Measurements from ENCODE around the gene CCDC70. TPM values are rescaled to one million over a fixed set of nuclear protein-coding genes. Genes with fewer than 3 reads are reported as not detected.

CCDC70 gene
- total RNA-seq, 1 donor from 2014 or later, result not detected

DNA sequence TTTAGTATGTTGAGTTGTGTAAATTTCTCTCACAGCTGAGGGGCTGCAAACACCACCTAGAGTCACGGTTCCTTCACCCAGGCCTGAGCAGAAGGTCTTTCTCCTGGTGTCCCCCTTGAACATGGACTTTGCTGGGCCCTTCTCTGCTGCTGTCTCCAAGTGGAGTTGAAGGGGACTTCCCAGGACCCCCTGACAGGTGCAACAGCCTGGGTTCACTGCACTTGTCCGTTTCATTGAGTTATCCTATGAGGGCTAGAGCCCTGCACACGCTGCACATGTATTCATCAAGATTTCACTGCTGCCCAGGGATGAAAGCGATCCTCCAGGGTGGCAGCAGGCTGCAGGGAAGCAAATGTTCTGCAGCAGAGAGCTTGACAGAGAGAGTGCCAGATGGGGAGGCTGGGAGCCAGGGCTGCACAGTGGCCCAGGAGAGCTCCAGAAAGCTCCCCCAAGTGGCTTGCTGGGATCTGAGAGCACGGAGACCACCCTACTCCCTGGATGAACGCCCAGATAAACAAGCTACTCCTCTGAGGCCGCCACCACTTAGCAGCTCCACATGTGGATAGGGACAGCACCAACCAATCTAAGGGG lies 27.1 kb upstream of the CCDC70 start:
- H3K4me3 Mint-ChIP-seq (ENCODE audit: unreplicated experiment), result no peak overlapping the region

DNA sequence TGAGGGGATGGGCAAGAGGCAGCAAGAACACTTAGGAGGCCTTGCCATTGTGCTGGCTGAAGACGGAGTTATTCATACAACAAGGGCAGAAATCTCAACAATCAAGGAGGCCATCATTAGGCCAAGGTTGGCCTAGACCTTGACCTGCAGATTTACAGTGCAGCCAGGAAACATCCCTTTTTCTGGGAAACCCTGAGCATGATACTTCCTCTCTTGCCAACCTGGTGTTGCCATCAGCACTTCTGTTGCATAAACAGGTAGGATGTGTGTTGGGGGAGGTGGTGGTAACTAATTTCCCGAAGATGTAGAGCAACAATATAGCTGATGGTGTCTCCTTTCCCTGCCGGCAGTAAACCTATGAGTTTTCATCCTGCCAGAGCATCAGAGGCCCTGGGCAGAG lies 24.8 kb upstream of the CCDC70 start:
- Mint-ChIP-seq H3K4me3 (ENCODE audit: unreplicated experiment) (no peak overlapping the region), H3K36me3 (ENCODE audit: low read depth, unreplicated experiment) (no peaks in the 10 kb centered on the region), H3K4me1 (ENCODE audit: low read depth, unreplicated experiment) (peaks cover 8% of the 10 kb centered on the region), H3K27ac (ENCODE audit: unreplicated experiment) (no peak overlapping the region), H3K9me3 (ENCODE audit: unreplicated experiment) (no peaks in the 10 kb centered on the region), H3K27me3 (ENCODE audit: low read depth, unreplicated experiment) (peaks cover 24% of the 10 kb centered on the region)
- Histone ChIP-seq H3K9ac (ENCODE audit: low read length) (no peak overlapping the region), H3K79me2 (ENCODE audit: insufficient read depth, low read length) (no peaks in the 10 kb centered on the region), H3K36me3 (ENCODE audit: insufficient read depth, low read length) (no peaks in the 10 kb centered on the region), H3K4me1 (ENCODE audit: insufficient read depth, low read length) (peaks cover 10% of the 10 kb centered on the region), H3K27ac (ENCODE audit: low read depth, low read length) (no peak overlapping the region), H2AFZ (ENCODE audit: low read depth, low read length) (no peak overlapping the region), H3K9me3 (ENCODE audit: insufficient read depth, low read depth, low read length) (no peaks in the 10 kb centered on the region), H4K20me1 (ENCODE audit: insufficient read depth, low read length) (no peaks in the 10 kb centered on the region), H3K27me3 (ENCODE audit: insufficient read depth, low read length) (peaks cover 15% of the 10 kb centered on the region), H3K4me3 (ENCODE audit: insufficient read depth, low read depth, low read length) (no peak overlapping the region), H3K4me2 (ENCODE audit: low read length) (no peak overlapping the region)
- TF ChIP-seq, protein P1, sequence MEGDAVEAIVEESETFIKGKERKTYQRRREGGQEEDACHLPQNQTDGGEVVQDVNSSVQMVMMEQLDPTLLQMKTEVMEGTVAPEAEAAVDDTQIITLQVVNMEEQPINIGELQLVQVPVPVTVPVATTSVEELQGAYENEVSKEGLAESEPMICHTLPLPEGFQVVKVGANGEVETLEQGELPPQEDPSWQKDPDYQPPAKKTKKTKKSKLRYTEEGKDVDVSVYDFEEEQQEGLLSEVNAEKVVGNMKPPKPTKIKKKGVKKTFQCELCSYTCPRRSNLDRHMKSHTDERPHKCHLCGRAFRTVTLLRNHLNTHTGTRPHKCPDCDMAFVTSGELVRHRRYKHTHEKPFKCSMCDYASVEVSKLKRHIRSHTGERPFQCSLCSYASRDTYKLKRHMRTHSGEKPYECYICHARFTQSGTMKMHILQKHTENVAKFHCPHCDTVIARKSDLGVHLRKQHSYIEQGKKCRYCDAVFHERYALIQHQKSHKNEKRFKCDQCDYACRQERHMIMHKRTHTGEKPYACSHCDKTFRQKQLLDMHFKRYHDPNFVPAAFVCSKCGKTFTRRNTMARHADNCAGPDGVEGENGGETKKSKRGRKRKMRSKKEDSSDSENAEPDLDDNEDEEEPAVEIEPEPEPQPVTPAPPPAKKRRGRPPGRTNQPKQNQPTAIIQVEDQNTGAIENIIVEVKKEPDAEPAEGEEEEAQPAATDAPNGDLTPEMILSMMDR (IDR thresholded peaks at IDR 0.05; ENCODE audit: insufficient read depth, low read depth, low read length), result no peak
- no peak for TF ChIP-seq EZH2 (IDR thresholded peaks at IDR 0.05; ENCODE audit: insufficient read depth, low read length)
- DNase-seq (ENCODE audit: low read depth) (no peak), FAIRE-seq (no peak)

More for the DNA sequence above, 27.1 kb upstream of the CCDC70 start:
- no peak for DNase-seq (ENCODE audit: low read depth)
- Mint-ChIP-seq H3K36me3 (ENCODE audit: low read depth, unreplicated experiment) (no peaks in the 10 kb centered on the region), H3K27ac (ENCODE audit: unreplicated experiment) (no peak overlapping the region), H3K4me1 (ENCODE audit: low read depth, unreplicated experiment) (peaks cover 8% of the 10 kb centered on the region), H3K9me3 (ENCODE audit: unreplicated experiment) (no peaks in the 10 kb centered on the region), H3K27me3 (ENCODE audit: low read depth, unreplicated experiment) (peaks cover 42% of the 10 kb centered on the region)
- TF ChIP-seq, protein P1 (IDR thresholded peaks at IDR 0.05; ENCODE audit: insufficient read depth, low read depth, low read length), result no peak
- TF ChIP-seq EZH2 (IDR thresholded peaks at IDR 0.05; ENCODE audit: insufficient read depth, low read length), result no peak
- no peak overlapping the region for H3K27ac ChIP-seq (ENCODE audit: low read depth, low read length)
- H3K79me2 ChIP-seq (ENCODE audit: insufficient read depth, low read length), result no peaks in the 10 kb centered on the region
- H3K9ac ChIP-seq (ENCODE audit: low read length), result no peak overlapping the region
- H3K27me3 ChIP-seq (ENCODE audit: insufficient read depth, low read length), result peaks cover 21% of the 10 kb centered on the region
- no peaks in the 10 kb centered on the region for H3K9me3 ChIP-seq (ENCODE audit: insufficient read depth, low read depth, low read length)
- H4K20me1 ChIP-seq (ENCODE audit: insufficient read depth, low read length), result no peaks in the 10 kb centered on the region
- no peak overlapping the region for H2AFZ ChIP-seq (ENCODE audit: low read depth, low read length)
- no peak for FAIRE-seq
- H3K36me3 ChIP-seq (ENCODE audit: insufficient read depth, low read length), result no peaks in the 10 kb centered on the region
- H3K4me2 ChIP-seq (ENCODE audit: low read length), result no peak overlapping the region
- peaks cover 10% of the 10 kb centered on the region for H3K4me1 ChIP-seq (ENCODE audit: insufficient read depth, low read length)
- H3K4me3 ChIP-seq (ENCODE audit: insufficient read depth, low read depth, low read length), result no peak overlapping the region

DNA sequence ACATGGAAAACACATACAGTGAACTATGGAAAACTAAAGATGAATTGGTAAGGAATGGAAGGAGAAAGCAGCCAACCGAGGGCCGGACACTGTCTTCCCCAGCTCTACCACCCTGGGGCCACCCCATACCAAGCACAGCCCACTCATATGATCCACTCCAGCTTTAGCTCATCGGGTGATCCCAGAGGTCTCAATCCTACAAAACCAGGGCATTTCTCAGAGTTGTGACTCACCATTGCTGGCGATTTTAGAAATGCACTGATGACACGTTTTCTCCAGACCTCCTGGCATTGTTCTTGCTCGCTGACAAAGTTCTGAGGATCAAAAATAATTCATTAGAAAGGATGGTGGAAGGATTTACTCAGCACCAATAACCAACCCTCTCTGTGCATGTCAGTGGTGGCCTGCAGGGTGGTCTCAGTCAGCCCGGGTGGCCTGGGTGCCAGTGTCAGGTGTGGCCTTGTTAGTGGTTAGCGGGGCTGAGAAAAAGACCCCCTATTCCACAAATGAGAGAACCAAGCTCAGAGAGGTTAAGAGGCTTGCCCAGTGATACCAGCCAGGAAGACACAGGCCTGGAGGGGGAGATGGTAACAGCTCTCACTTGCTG lies 23.4 kb upstream of the CCDC70 start:
- peak overlapping the region; percentile 30 for H3K4me2 ChIP-seq (ENCODE audit: low read length)
- H3K4me3 Mint-ChIP-seq (ENCODE audit: unreplicated experiment), result no peak overlapping the region

More for the DNA sequence above, 23.4 kb upstream of the CCDC70 start:
- no peaks in the 10 kb centered on the region for H3K79me2 ChIP-seq (ENCODE audit: insufficient read depth, low read length)
- Mint-ChIP-seq H3K9me3 (ENCODE audit: unreplicated experiment) (no peaks in the 10 kb centered on the region), H3K27ac (ENCODE audit: unreplicated experiment) (peak overlapping the region; percentile 1), H3K36me3 (ENCODE audit: low read depth, unreplicated experiment) (no peaks in the 10 kb centered on the region), H3K27me3 (ENCODE audit: low read depth, unreplicated experiment) (peaks cover 11% of the 10 kb centered on the region), H3K4me1 (ENCODE audit: low read depth, unreplicated experiment) (peaks cover 8% of the 10 kb centered on the region)
- no peak for TF ChIP-seq EZH2 (IDR thresholded peaks at IDR 0.05; ENCODE audit: insufficient read depth, low read length)
- peaks cover 10% of the 10 kb centered on the region for H3K4me1 ChIP-seq (ENCODE audit: insufficient read depth, low read length)
- H2AFZ ChIP-seq (ENCODE audit: low read depth, low read length), result no peak overlapping the region
- no peaks in the 10 kb centered on the region for H3K36me3 ChIP-seq (ENCODE audit: insufficient read depth, low read length)
- H3K9me3 ChIP-seq (ENCODE audit: insufficient read depth, low read depth, low read length), result no peaks in the 10 kb centered on the region
- FAIRE-seq (peak; percentile 45), DNase-seq (ENCODE audit: low read depth) (peak; percentile 75)
- H3K27ac ChIP-seq (ENCODE audit: low read depth, low read length), result no peak overlapping the region
- H3K9ac ChIP-seq (ENCODE audit: low read length), result no peak overlapping the region
- no peak overlapping the region for H3K4me3 ChIP-seq (ENCODE audit: insufficient read depth, low read depth, low read length)
- H3K27me3 ChIP-seq (ENCODE audit: insufficient read depth, low read length), result peaks cover 16% of the 10 kb centered on the region
- no peaks in the 10 kb centered on the region for H4K20me1 ChIP-seq (ENCODE audit: insufficient read depth, low read length)

Data from astrocyte (in vitro differentiated cells and primary cell).